ENCODE results near the gene LARGE2.

Gene LARGE2

GRCh38 chr11:45884596-45885185 lies 37.8 kb upstream of the LARGE2 start:
- Histone ChIP-seq H3K9ac (ENCODE audit: insufficient read length) (no peak overlapping the region), H3K9me3 (ENCODE audit: low read depth, low read length) (no peaks in the 10 kb centered on the region), H3K36me3 (ENCODE audit: insufficient read depth, low read length) (no peaks in the 10 kb centered on the region; the same call in 1 of the 2 replicates), H3K27ac (no peak overlapping the region), H3K4me3 (no peak overlapping the region)
- no peak for DNase-seq (ENCODE audit: low read depth, low spot score)
- TF ChIP-seq POLR2AphosphoS5 (IDR thresholded peaks at IDR 0.05; ENCODE audit: borderline replicate concordance, low read depth, low read length) (no peak), FOXP2 (optimal IDR thresholded peaks at IDR 0.05; ENCODE audit: control extremely low read depth, extremely low read length, insufficient read depth) (no peak), EZH2 (IDR thresholded peaks at IDR 0.05) (no peak)

- Histone ChIP-seq H3K9me3 (ENCODE audit: low read depth, low read length) (no peaks in the 10 kb centered on the region), H3K27ac (no peak within 1 kb of the TSS), H3K36me3 (ENCODE audit: insufficient read depth, low read length) (no peaks in the 10 kb centered on the region; the same call in 1 of the 2 replicates), H3K9ac (ENCODE audit: insufficient read length) (no peak within 1 kb of the TSS), H3K4me3 (peak within 1 kb of the TSS; percentile 72)
- DNase-seq (ENCODE audit: low read depth, low spot score) = no peak
- TF ChIP-seq EZH2 (IDR thresholded peaks at IDR 0.05) (no peak), POLR2AphosphoS5 (IDR thresholded peaks at IDR 0.05; ENCODE audit: borderline replicate concordance, low read depth, low read length) (no peak), FOXP2 (optimal IDR thresholded peaks at IDR 0.05; ENCODE audit: control extremely low read depth, extremely low read length, insufficient read depth) (no peak)
Measured at GRCh38 chr11:45885274-45885920, 37.1 kb upstream of the LARGE2 start, which contains the start of gene MAPK8IP1. TSS of gene MAPK8IP1 (plus strand) at chr11:45885651. CDS start at chr11:45885821, 170 bp downstream.

GRCh38 chr11:45885921-45886721 lies 36.3 kb upstream of the LARGE2 start:
- Histone ChIP-seq H3K9me3 (ENCODE audit: low read depth, low read length) (no peaks in the 10 kb centered on the region), H3K36me3 (ENCODE audit: insufficient read depth, low read length) (no peaks in the 10 kb centered on the region), H3K27ac (no peak overlapping the region), H3K4me3 (peak overlapping the region; percentile 72), H3K9ac (ENCODE audit: insufficient read length) (no peak overlapping the region)
- DNase-seq (ENCODE audit: low read depth, low spot score) = no peak
- TF ChIP-seq FOXP2 (optimal IDR thresholded peaks at IDR 0.05; ENCODE audit: control extremely low read depth, extremely low read length, insufficient read depth) (no peak), POLR2AphosphoS5 (IDR thresholded peaks at IDR 0.05; ENCODE audit: borderline replicate concordance, low read depth, low read length) (no peak), EZH2 (IDR thresholded peaks at IDR 0.05) (no peak)

GRCh38 chr11:45886816-45887520 lies 35.5 kb upstream of the LARGE2 start:
- H3K36me3 ChIP-seq (ENCODE audit: insufficient read depth, low read length) = no peaks in the 10 kb centered on the region
- TF ChIP-seq FOXP2 (optimal IDR thresholded peaks at IDR 0.05; ENCODE audit: control extremely low read depth, extremely low read length, insufficient read depth) = no peak
- no peak for TF ChIP-seq POLR2AphosphoS5 (IDR thresholded peaks at IDR 0.05; ENCODE audit: borderline replicate concordance, low read depth, low read length)
- H3K9ac ChIP-seq (ENCODE audit: insufficient read length) = no peak overlapping the region
- H3K27ac ChIP-seq = no peak overlapping the region
- DNase-seq (ENCODE audit: low read depth, low spot score) = no peak
- no peak overlapping the region for H3K4me3 ChIP-seq
- H3K9me3 ChIP-seq (ENCODE audit: low read depth, low read length) = no peaks in the 10 kb centered on the region

GRCh38 chr11:45887587-45887986 lies 34.9 kb upstream of the LARGE2 start:
- H3K9me3 ChIP-seq (ENCODE audit: low read depth, low read length) = no peaks in the 10 kb centered on the region
- no peaks in the 10 kb centered on the region for H3K36me3 ChIP-seq (ENCODE audit: insufficient read depth, low read length)
- H3K4me3 ChIP-seq = no peak overlapping the region
- H3K9ac ChIP-seq (ENCODE audit: insufficient read length) = no peak overlapping the region
- H3K27ac ChIP-seq = no peak overlapping the region
- TF ChIP-seq EZH2 (IDR thresholded peaks at IDR 0.05) = no peak
- no peak for TF ChIP-seq POLR2AphosphoS5 (IDR thresholded peaks at IDR 0.05; ENCODE audit: borderline replicate concordance, low read depth, low read length)
- TF ChIP-seq FOXP2 (optimal IDR thresholded peaks at IDR 0.05; ENCODE audit: control extremely low read depth, extremely low read length, insufficient read depth) = no peak
- no peak for DNase-seq (ENCODE audit: low read depth, low spot score)

- no peak overlapping the region for H3K27ac ChIP-seq
- no peak for DNase-seq (ENCODE audit: low read depth, low spot score)
Measured at GRCh38 chr11:45889555-45889954, 32.9 kb upstream of the LARGE2 start.

GRCh38 chr11:45889966-45890365 lies 32.5 kb upstream of the LARGE2 start:
- H3K36me3 ChIP-seq (ENCODE audit: insufficient read depth, low read length) = no peaks in the 10 kb centered on the region
- H3K27ac ChIP-seq = no peak overlapping the region
- DNase-seq (ENCODE audit: low read depth, low spot score) = no peak
- no peak overlapping the region for H3K4me3 ChIP-seq
- TF ChIP-seq POLR2AphosphoS5 (IDR thresholded peaks at IDR 0.05; ENCODE audit: borderline replicate concordance, low read depth, low read length) (no peak), EZH2 (IDR thresholded peaks at IDR 0.05) (no peak), FOXP2 (optimal IDR thresholded peaks at IDR 0.05; ENCODE audit: control extremely low read depth, extremely low read length, insufficient read depth) (no peak)
- H3K9me3 ChIP-seq (ENCODE audit: low read depth, low read length) = no peaks in the 10 kb centered on the region
- H3K9ac ChIP-seq (ENCODE audit: insufficient read length) = no peak overlapping the region

More at GRCh38 chr11:45889555-45889954, 32.9 kb upstream of the LARGE2 start:
- no peaks in the 10 kb centered on the region for H3K36me3 ChIP-seq (ENCODE audit: insufficient read depth, low read length)
- no peak overlapping the region for H3K9ac ChIP-seq (ENCODE audit: insufficient read length)
- no peaks in the 10 kb centered on the region for H3K9me3 ChIP-seq (ENCODE audit: low read depth, low read length)
- no peak for TF ChIP-seq POLR2AphosphoS5 (IDR thresholded peaks at IDR 0.05; ENCODE audit: borderline replicate concordance, low read depth, low read length)
- TF ChIP-seq EZH2 (IDR thresholded peaks at IDR 0.05) = no peak
- TF ChIP-seq FOXP2 (optimal IDR thresholded peaks at IDR 0.05; ENCODE audit: control extremely low read depth, extremely low read length, insufficient read depth) = no peak
- H3K4me3 ChIP-seq = no peak overlapping the region
